Measurements from ENCODE around the gene CRACR2A.

DNA sequence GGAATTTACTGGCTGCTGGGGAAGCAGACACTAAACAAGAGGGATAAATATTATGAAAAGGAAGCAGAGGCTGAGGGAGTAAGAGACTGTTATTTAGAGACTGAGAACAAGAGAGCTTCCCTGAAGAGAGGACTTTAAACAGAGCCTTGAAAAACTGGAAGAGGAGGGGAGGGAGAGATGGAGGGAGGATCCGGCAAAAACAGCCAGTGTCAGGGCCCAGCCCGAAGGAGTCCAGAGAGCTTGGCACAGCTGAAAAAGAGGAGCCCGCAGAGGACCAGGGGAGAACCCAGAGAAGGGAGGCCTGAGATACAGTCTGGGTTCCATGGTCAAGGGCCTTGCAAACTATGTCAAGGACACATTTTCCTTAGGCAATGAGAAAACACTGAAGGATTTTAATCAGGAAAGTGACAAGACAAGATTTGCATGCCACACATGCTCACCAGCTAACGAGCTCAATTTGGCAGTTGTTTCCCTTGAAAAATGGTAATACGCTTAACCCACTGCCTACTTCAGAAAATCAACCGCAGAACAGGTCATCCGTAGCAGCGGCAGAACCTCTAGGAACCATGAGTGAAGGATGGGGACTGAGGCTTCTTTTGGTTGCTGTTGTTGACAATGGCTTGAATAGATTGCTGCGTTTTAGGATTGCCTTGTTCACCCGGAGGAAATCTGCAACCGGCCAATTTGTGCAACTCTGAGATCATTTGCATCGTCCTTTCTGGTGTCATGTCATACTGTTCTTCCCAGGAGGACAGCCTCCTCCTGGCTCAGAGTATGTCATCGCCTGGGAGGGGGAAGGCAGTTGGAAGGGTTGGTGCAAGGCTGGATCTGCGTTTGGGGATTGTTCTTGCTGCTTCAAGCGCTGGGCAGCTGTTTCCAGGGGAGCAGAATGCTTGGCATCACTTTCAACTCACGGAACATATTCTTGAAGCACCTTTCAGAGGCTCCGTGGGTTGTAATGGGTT is 153.7 kb downstream of the CRACR2A start:
- TF ChIP-seq, protein P1, sequence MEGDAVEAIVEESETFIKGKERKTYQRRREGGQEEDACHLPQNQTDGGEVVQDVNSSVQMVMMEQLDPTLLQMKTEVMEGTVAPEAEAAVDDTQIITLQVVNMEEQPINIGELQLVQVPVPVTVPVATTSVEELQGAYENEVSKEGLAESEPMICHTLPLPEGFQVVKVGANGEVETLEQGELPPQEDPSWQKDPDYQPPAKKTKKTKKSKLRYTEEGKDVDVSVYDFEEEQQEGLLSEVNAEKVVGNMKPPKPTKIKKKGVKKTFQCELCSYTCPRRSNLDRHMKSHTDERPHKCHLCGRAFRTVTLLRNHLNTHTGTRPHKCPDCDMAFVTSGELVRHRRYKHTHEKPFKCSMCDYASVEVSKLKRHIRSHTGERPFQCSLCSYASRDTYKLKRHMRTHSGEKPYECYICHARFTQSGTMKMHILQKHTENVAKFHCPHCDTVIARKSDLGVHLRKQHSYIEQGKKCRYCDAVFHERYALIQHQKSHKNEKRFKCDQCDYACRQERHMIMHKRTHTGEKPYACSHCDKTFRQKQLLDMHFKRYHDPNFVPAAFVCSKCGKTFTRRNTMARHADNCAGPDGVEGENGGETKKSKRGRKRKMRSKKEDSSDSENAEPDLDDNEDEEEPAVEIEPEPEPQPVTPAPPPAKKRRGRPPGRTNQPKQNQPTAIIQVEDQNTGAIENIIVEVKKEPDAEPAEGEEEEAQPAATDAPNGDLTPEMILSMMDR (IDR thresholded peaks at IDR 0.05): no peak
- TF ChIP-seq POLR2A (IDR thresholded peaks at IDR 0.05) (no peak), POLR2AphosphoS5 (IDR thresholded peaks at IDR 0.05) (no peak)
